ENCODE results near the gene IZUMO2. TPM values are rescaled to one million over a fixed set of nuclear protein-coding genes. Genes with fewer than 3 reads are reported as not detected.
A peak's percentile ranks its signal among the peaks of the same experiment; 100 is the strongest.

IZUMO2 gene
- polyA plus RNA-seq (ENCODE audit: insufficient read length in 12 of 12) = under 1 TPM in 1 of 12 donors, not detected in 11; 0.24 TPM
- long read RNA-seq, donor 1 = 0 reads
- long read RNA-seq, donor 2 = 0 reads
- long read RNA-seq, donor 3 = 0 reads
- long read RNA-seq, donor 4 = 0 reads
- long read RNA-seq, donor 5 = 0 reads
- long read RNA-seq, donor 6 = 0 reads
- long read RNA-seq, donor 7 = 0 reads
- long read RNA-seq, donor 8 = 0 reads
- long read RNA-seq, donor 9 = 0 reads
- long read RNA-seq, donor 10 = 0 reads
- long read RNA-seq, donor 11 = 0 reads

GRCh38 chr19:50162988-50163387 lies at the start of gene IZUMO2:
TSS of gene IZUMO2 (minus strand) at chr19:50163281. CDS start at chr19:50163194, 87 bp downstream.
- DNase-seq = no peak

GRCh38 chr19:50210425-50210824 lies 47.3 kb upstream of the IZUMO2 start:
- no peak for DNase-seq

GRCh38 chr19:50209131-50209530 lies 46.0 kb upstream of the IZUMO2 start:
- no peak for DNase-seq

GRCh38 chr19:50207730-50208129 lies 44.6 kb upstream of the IZUMO2 start:
- no peak for DNase-seq

GRCh38 chr19:50206191-50206590 lies 43.1 kb upstream of the IZUMO2 start:
- DNase-seq = no peak

- no peak for DNase-seq
Observed at GRCh38 chr19:50205681-50206138, 42.6 kb upstream of the IZUMO2 start.

- no peak for DNase-seq
Observed at GRCh38 chr19:50204811-50205675, 42.0 kb upstream of the IZUMO2 start.

GRCh38 chr19:50204081-50204428 lies 41.0 kb upstream of the IZUMO2 start:
- DNase-seq = no peak

GRCh38 chr19:50203281-50204080 lies 40.4 kb upstream of the IZUMO2 start, which contains the start of gene MYH14:
TSS of gene MYH14 (plus strand) at chr19:50203622. CDS start at chr19:50210366, 6,744 bp downstream.
- DNase-seq = peak; percentile 52

GRCh38 chr19:50202962-50203280 lies 39.8 kb upstream of the IZUMO2 start:
- no peak for DNase-seq

- no peak for DNase-seq
Observed at GRCh38 chr19:50202386-50202785, 39.3 kb upstream of the IZUMO2 start.

- DNase-seq = no peak
Observed at GRCh38 chr19:50199259-50199555, 36.1 kb upstream of the IZUMO2 start.

GRCh38 chr19:50198431-50199258 lies 35.6 kb upstream of the IZUMO2 start:
- DNase-seq = no peak

GRCh38 chr19:50197348-50197747 lies 34.3 kb upstream of the IZUMO2 start:
- DNase-seq = no peak

- no peak for DNase-seq
Observed at GRCh38 chr19:50196322-50196932, 33.3 kb upstream of the IZUMO2 start.

GRCh38 chr19:50195224-50195623 lies 32.1 kb upstream of the IZUMO2 start:
- no peak for DNase-seq

GRCh38 chr19:50192463-50193211 lies 29.6 kb upstream of the IZUMO2 start:
- no peak for DNase-seq

GRCh38 chr19:50191216-50191615 lies 28.1 kb upstream of the IZUMO2 start:
- no peak for DNase-seq

- DNase-seq = no peak
Observed at GRCh38 chr19:50190439-50190891, 27.4 kb upstream of the IZUMO2 start.

GRCh38 chr19:50189331-50189730 lies 26.2 kb upstream of the IZUMO2 start:
- DNase-seq = no peak

Data from muscle of arm (tissue), 14 donors.